CD4-positive, alpha-beta T cell treated with Interleukin-4 for 4 hours (primary cell): ENCODE measurements around the gene UMAD1.
A peak's percentile ranks its signal among the peaks of the same experiment; 100 is the strongest.

Experiments
- DNase-seq: peaks from one replicate; pipeline ENCODE4 v3.0.0-alpha.2; 2020

The UMAD1 gene

GRCh38 chr7:7736671-7737070 is 96.1 kb downstream of the UMAD1 start:
- DNase-seq = no peak

GRCh38 chr7:7737674-7738073 is 97.1 kb downstream of the UMAD1 start:
- DNase-seq = no peak

- DNase-seq = no peak
Measured at GRCh38 chr7:7738177-7738576, 97.6 kb downstream of the UMAD1 start.

GRCh38 chr7:7738622-7739021 is 98.1 kb downstream of the UMAD1 start:
- no peak for DNase-seq

GRCh38 chr7:7739204-7740036 is 98.9 kb downstream of the UMAD1 start:
- DNase-seq = no peak

GRCh38 chr7:7740037-7740355 is 99.4 kb downstream of the UMAD1 start:
- no peak for DNase-seq

GRCh38 chr7:7742223-7742622 is 101.7 kb downstream of the UMAD1 start:
- DNase-seq = no peak

GRCh38 chr7:7745258-7745657 is 104.7 kb downstream of the UMAD1 start:
- DNase-seq = no peak

- DNase-seq = no peak
Measured at GRCh38 chr7:7745966-7746365, 105.4 kb downstream of the UMAD1 start.

- DNase-seq = no peak
Measured at GRCh38 chr7:7746458-7746857, 105.9 kb downstream of the UMAD1 start.

GRCh38 chr7:7750571-7751242 is 110.2 kb downstream of the UMAD1 start:
- DNase-seq = no peak

GRCh38 chr7:7751243-7752092 is 110.9 kb downstream of the UMAD1 start:
- no peak for DNase-seq

GRCh38 chr7:7756577-7756976 is 116.0 kb downstream of the UMAD1 start:
- DNase-seq = no peak

- DNase-seq = no peak
Measured at GRCh38 chr7:7757576-7757975, 117.0 kb downstream of the UMAD1 start.

GRCh38 chr7:7761340-7761973 is 120.9 kb downstream of the UMAD1 start:
- DNase-seq = peak; percentile 69

GRCh38 chr7:7761974-7762779 is 121.6 kb downstream of the UMAD1 start:
- DNase-seq = peak; percentile 69

- DNase-seq = peak; percentile 39
Measured at GRCh38 chr7:7764520-7765396, 124.2 kb downstream of the UMAD1 start.

GRCh38 chr7:7765422-7765821 is 124.9 kb downstream of the UMAD1 start:
- no peak for DNase-seq

- DNase-seq = no peak
Measured at GRCh38 chr7:7766671-7767070, 126.1 kb downstream of the UMAD1 start.

GRCh38 chr7:7768977-7769709 is 128.6 kb downstream of the UMAD1 start:
- DNase-seq = no peak
